MV-4-11 (cell line): ENCODE measurements around the gene EMID1.

ENCODE experiments used
- DNase-seq: peaks from one replicate; lab custom pipeline; 2025; lab: John Stamatoyannopoulos, UW

The EMID1 gene

DNA sequence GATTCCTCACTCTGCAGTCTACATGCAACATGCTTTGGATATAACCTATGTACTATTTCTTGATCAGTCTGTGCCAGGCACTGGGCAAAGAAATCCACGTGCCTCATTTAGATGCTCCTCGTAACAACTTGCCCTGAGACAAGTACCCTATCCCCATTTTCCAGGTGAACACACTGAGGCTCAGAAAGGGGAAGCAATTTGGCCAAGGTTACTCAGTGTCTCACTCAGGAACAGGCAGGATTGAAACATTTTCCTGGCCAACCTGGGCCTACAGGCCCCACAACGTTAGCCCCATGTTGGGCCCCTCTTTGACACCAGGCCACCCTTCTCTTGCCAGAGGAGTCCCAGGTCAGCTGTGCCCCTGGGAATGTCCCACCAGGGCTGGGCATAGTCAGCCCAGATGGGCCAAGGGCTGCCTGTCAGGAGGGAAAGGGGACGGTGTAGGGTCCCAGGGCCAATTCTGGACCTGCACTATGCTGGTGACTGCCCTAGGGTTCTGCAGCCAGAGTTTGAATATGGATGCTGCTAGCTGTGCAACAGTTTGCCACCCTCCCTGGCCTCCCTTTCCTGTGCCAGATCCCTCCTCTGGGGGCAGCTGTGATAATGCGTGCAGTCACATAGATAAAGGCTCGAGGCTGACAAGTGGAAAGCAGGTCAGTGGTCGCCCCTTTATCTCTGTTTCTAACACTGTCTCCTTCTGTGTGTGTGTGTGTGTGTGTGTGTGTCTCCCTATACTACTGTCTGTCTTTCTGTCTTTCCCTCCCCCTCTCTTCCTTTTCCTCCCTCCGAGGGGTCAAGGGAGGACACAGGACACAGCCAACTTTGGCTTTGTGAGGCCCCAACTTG lies 10.4 kb upstream of the EMID1 start:
- no peak for DNase-seq

- DNase-seq: no peak
Observed at GRCh38 chr22:29195964-29196666, 9.6 kb upstream of the EMID1 start.

GRCh38 chr22:29197096-29197495 lies 8.6 kb upstream of the EMID1 start:
- no peak for DNase-seq

GRCh38 chr22:29198240-29198639 lies 7.5 kb upstream of the EMID1 start:
- DNase-seq: no peak

- DNase-seq: no peak
Observed at GRCh38 chr22:29199702-29200400, 5.8 kb upstream of the EMID1 start.

DNA sequence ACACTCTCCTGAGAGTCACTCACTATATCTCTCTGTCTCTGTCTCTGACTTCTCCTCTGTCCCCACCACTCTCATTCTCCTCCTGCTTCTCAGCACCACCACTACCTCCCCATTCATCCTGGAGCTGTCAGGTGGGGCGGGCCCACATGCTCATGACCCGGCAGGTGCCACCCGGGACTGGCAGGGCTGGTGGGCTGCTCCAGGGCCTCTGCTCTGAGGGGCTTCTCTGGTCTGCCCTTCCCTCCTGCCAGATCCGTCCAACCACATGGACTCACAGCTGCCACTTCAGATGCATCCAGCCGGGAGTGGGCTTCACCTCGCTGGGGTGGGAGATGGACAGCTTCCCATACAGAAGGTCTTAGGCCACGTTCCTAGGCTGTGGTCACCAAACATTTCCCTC lies 4.8 kb upstream of the EMID1 start:
- no peak for DNase-seq

DNA sequence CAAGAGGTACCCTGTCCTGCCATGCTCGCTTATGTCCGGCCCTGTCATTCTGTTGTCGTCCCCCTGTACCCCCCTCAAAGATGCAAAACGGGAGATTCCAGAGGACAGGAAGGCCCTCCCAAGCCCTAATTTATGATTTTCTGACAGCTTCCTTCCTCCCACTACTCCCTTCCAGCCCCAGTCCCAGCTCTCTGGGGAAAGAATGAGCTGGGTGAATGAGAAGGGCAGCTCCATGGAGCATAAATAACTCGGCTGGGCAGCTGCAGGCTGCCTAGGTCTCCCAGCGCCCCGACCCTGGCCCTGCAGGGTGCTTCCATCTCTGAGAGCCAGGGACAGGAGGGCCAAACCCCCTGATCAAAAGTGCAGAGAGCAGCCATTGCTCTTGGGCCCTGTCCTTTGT lies 3.9 kb upstream of the EMID1 start:
- no peak for DNase-seq

DNA sequence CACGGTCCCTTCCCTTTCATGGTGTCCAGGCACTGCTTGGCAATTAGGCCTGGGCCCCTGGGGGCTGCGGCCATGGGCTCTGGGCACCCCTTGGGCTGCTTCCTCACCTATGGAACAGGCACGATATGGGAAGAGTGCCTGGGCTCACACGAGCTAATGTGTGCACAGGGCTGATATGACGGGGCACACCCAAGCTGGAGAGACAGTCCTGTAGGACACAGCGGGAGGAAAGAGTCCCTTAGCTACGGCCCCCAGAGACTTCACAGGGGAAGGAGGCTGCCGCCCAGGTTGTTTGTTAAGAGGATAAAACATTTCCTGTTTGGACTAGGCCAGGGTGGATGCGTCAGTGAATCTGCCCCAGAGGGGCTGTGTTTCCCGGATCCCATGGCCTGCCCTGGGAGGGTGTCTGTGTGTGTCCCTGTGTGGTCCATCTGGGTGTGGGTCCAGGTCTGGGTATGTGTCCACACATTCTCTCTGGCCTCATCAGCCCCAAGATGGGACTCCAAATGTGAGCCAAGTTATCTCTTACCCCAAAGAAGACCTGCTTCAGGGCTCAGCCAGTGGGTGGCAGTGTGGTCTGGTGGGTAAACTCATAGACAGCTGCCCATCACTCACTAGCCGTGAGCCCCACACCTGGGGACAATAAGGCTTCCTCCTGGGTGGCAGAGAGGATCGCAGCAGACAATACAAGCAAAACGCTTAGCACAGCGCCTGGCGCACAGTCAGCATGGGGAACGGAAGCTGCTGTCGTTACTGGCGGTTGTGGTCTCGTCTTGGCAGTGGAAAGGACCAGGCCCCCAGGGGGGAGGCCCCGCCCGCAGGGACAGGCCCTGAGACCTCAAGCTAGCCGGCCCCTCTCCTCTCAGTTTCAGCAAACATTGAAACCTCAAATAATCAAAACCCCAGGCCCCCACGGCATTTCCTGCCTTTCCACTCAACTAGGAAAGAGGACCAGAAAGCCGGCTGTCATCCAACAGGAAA lies 3.2 kb upstream of the EMID1 start:
- peak; percentile 92 for DNase-seq

- peak; percentile 31 for DNase-seq
Observed at GRCh38 chr22:29203488-29204454, 1.9 kb upstream of the EMID1 start.

- DNase-seq: no peak
Observed at GRCh38 chr22:29204455-29205183, 1.1 kb upstream of the EMID1 start.

DNA sequence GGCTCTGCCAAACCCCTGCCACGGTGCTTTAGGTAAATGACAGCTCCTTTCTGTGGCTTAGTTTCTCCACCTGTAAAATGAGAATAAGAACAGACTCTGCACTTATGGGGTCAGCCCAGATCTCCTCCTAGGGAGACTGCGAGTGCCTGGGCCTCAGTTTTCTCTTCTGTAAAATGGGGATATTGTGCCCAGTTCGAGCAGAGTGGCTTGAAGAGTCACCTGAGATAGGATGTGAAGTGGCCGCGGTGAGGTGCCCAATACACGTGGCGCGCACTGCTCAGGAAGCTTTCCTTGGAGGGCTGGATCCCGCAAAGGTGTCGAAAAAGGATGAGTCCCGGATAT lies 473 bp upstream of the EMID1 start:
- DNase-seq: no peak

- DNase-seq: no peak
Observed at GRCh38 chr22:29206372-29207242, 911 bp downstream of the EMID1 start.

GRCh38 chr22:29207243-29207550 lies 1.5 kb downstream of the EMID1 start:
- DNase-seq: no peak

- DNase-seq: no peak
Observed at GRCh38 chr22:29207562-29208501, 2.1 kb downstream of the EMID1 start.

GRCh38 chr22:29208502-29208862 lies 2.8 kb downstream of the EMID1 start:
- no peak for DNase-seq

- no peak for DNase-seq
Observed at GRCh38 chr22:29208879-29209623, 3.4 kb downstream of the EMID1 start.

DNA sequence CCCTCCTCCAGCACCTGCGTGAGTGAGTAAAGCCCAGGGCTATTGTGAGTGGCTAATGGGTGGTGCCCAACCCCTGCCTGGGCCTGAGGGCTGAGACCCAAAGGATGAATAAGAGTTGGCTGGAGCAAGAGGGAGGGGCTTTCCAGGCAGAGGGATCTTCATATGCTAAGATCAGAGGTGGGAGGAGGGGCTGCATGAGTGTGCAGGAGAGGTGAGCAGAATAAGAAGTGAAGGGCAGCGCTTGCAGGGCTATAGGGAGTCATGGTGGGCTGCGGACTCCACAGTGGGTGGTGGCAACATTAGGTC lies 3.9 kb downstream of the EMID1 start:
- no peak for DNase-seq

- no peak for DNase-seq
Observed at GRCh38 chr22:29211066-29211465, 5.4 kb downstream of the EMID1 start.
